Peyer's patch (tissue), 4 donors: ENCODE measurements around the gene RDH16. TPM values are rescaled to one million over a fixed set of nuclear protein-coding genes. Genes with fewer than 3 reads are reported as not detected.
A peak's percentile ranks its signal among the peaks of the same experiment; 100 is the strongest.

Experiments used
- DNase-seq, 3 donors: peaks; one replicate each; pipeline ENCODE4 v3.0.0-alpha.2; 2017 to 2019
- H3K27ac ChIP-seq, 4 donors: fragments of 200-600 bp; sonication (generic); one replicate each; pipeline ENCODE4 v1.5.1; 2016 to 2019
- H3K27me3 ChIP-seq, 2 donors: fragments of 200-600 bp; sonication (generic); one replicate each; pipeline ENCODE4 v1.5.1; 2019
- H3K36me3 ChIP-seq, 3 donors: fragments of 200-600 bp; sonication (generic); one replicate each; pipeline ENCODE4 v1.5.1; 2016 to 2019
- H3K4me1 ChIP-seq, 4 donors: fragments of 200-600 bp; sonication (generic); one replicate each; pipeline ENCODE4 v1.5.1; 2016 to 2019
- H3K4me3 ChIP-seq, 4 donors: fragments of 200-600 bp; sonication (generic); 1 replicate in 3 of 4; 2 replicates in 1 of 4; pipeline ENCODE4 v1.5.1; 2016 to 2019; ENCODE audit warnings: mild to moderate bottlenecking in 1 of 4
- H3K9me3 ChIP-seq, 4 donors: fragments of 200-600 bp; sonication (generic); one replicate each; pipeline ENCODE4 v1.5.1; 2016 to 2019; ENCODE audit warnings: mild to moderate bottlenecking in 1 of 4
- POLR2A ChIP-seq, 2 donors: fragments of 450-650 bp; IDR thresholded peaks; one replicate each; pipeline ENCODE4 v1.5.1; 2017; ENCODE audit warnings: antibody characterized with exemption in 2 of 2, mild to moderate bottlenecking in 2 of 2, moderate library complexity in 2 of 2
- total RNA-seq, 4 donors: library from RNA; depleted of rRNA; stranded (reverse); fragments of >200 nt; gene quantifications; one replicate each; pipeline ENCODE4 v1.1.0, GENCODE V29; 2016
- TF ChIP-seq, protein P1 (sequence below), 6 experiments: fragments of 450-650 bp in 4 of 6; fragments of 200-600 bp in 2 of 6; sonication (generic) in 1 of 6; IDR thresholded peaks; one replicate each; pipeline ENCODE4 v1.5.1; 2017 to 2019; ENCODE audit warnings: antibody characterized with exemption in 6 of 6, mild to moderate bottlenecking in 3 of 6, moderate library complexity in 1 of 6

Gene RDH16, protein sequence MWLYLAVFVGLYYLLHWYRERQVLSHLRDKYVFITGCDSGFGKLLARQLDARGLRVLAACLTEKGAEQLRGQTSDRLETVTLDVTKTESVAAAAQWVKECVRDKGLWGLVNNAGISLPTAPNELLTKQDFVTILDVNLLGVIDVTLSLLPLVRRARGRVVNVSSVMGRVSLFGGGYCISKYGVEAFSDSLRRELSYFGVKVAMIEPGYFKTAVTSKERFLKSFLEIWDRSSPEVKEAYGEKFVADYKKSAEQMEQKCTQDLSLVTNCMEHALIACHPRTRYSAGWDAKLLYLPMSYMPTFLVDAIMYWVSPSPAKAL
- total RNA-seq, result 1 to 10 TPM in 2 of 4 donors, not detected in 2; 1.1 to 1.2 TPM

DNA sequence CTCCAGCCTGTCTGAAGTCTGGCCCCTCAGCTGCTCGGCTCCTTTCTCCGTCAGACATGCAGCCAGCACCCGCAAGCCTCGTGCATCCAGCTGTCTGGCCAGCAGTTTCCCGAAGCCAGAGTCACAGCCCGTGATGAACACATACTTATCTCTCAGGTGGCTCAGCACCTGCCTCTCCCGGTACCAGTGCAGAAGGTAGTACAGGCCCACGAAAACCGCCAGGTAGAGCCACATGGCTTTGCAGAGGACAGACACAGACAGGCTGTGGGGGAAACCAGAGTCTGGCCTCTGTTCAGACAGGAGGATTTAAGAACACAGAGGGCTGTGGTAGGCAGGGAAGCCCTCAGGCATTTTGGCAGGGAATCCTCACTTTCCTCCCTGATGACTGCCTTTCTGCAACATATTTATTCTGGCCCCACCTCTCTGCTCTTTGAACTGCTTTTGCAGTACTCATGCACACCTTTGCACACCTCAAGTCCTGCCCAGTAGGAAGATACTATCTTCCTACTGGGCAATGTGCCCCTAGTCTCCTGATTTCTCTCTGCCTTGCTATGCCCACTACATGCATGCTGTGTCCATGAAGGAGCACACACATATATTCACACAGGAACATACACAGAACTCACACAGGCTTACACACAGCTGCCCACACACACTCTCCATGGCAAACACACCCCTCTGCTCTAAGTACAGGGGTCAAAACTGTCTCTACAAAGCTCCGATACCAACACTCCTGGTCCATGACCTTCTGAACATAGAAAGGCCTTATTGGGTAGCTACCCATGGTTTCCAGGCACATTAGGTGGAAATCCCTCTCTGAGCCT lies at the start of gene RDH16:
TSS of gene RDH16 (minus strand) at position 380 of the 824 bp plus-strand sequence. CDS start at position 234, 146 bp downstream.
- Histone ChIP-seq H3K4me3 (no peak within 1 kb of the TSS), H3K4me1 (no peaks in the 10 kb centered on the region), H3K9me3 (no peaks in the 10 kb centered on the region), H3K27ac (no peak within 1 kb of the TSS), H3K27me3 (no peaks in the 10 kb centered on the region), H3K36me3 (no peaks in the 10 kb centered on the region)
- DNase-seq, result no peak
- no peak for TF ChIP-seq POLR2A (IDR thresholded peaks at IDR 0.05)
- TF ChIP-seq, protein P1, sequence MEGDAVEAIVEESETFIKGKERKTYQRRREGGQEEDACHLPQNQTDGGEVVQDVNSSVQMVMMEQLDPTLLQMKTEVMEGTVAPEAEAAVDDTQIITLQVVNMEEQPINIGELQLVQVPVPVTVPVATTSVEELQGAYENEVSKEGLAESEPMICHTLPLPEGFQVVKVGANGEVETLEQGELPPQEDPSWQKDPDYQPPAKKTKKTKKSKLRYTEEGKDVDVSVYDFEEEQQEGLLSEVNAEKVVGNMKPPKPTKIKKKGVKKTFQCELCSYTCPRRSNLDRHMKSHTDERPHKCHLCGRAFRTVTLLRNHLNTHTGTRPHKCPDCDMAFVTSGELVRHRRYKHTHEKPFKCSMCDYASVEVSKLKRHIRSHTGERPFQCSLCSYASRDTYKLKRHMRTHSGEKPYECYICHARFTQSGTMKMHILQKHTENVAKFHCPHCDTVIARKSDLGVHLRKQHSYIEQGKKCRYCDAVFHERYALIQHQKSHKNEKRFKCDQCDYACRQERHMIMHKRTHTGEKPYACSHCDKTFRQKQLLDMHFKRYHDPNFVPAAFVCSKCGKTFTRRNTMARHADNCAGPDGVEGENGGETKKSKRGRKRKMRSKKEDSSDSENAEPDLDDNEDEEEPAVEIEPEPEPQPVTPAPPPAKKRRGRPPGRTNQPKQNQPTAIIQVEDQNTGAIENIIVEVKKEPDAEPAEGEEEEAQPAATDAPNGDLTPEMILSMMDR (IDR thresholded peaks at IDR 0.05), result no peak

GRCh38 chr12:57006809-57007475 lies 49.5 kb upstream of the RDH16 start:
- Histone ChIP-seq H3K27me3 (no peaks in the 10 kb centered on the region), H3K27ac (peak overlapping the region in 2 of 4 donors; percentile 81 to 88), H3K4me3 (peak overlapping the region; percentile 14 to 93 (median 80)), H3K36me3 (peaks cover 0 to 22% (median 0%) of the 10 kb centered on the region in 3 donors), H3K9me3 (no peaks in the 10 kb centered on the region), H3K4me1 (peaks cover 0 to 32% (median 5%) of the 10 kb centered on the region in 4 donors)
- no peak for TF ChIP-seq POLR2A (IDR thresholded peaks at IDR 0.05)
- TF ChIP-seq, protein P1 (IDR thresholded peaks at IDR 0.05), result peak in 1 of 6 experiments; percentile 7
- peak in 1 of 3 donors; percentile 6 for DNase-seq

GRCh38 chr12:57005980-57006808 lies 48.8 kb upstream of the RDH16 start, which contains the start of gene ZBTB39:
Gene ZBTB39, minus strand, starts transcription at chr12:57006546. Its CDS starts 1,629 bp downstream, at chr12:57004917.
- H3K27me3 ChIP-seq, result no peaks in the 10 kb centered on the region
- H3K4me3 ChIP-seq, result peak within 1 kb of the TSS; percentile 68 to 98 (median 92)
- H3K9me3 ChIP-seq, result no peaks in the 10 kb centered on the region
- peak; percentile 58 to 77 (median 74) for DNase-seq
- no peak for TF ChIP-seq POLR2A (IDR thresholded peaks at IDR 0.05)
- TF ChIP-seq, protein P1 (IDR thresholded peaks at IDR 0.05), result peak in 5 of 6 experiments; percentile 28 to 51 (median 33)
- peak within 1 kb of the TSS; percentile 66 to 88 (median 78) for H3K27ac ChIP-seq
- H3K4me1 ChIP-seq, result peaks cover 0 to 39% (median 5%) of the 10 kb centered on the region in 4 donors
- peaks cover 0 to 22% (median 0%) of the 10 kb centered on the region in 3 donors for H3K36me3 ChIP-seq

GRCh38 chr12:57004651-57005050 lies 47.2 kb upstream of the RDH16 start:
- Histone ChIP-seq H3K27ac (no peak overlapping the region), H3K27me3 (no peaks in the 10 kb centered on the region), H3K9me3 (no peaks in the 10 kb centered on the region), H3K36me3 (peaks cover 0 to 31% (median 0%) of the 10 kb centered on the region in 3 donors), H3K4me3 (no peak overlapping the region), H3K4me1 (peaks cover 0 to 40% (median 6%) of the 10 kb centered on the region in 4 donors)
- DNase-seq, result peak in 1 of 3 donors; percentile 44
- TF ChIP-seq, protein P1 (IDR thresholded peaks at IDR 0.05), result no peak
- no peak for TF ChIP-seq POLR2A (IDR thresholded peaks at IDR 0.05)
